MCF 10A (cell line): ENCODE results near the gene IL13RA2. TPM values are rescaled to one million over a fixed set of nuclear protein-coding genes. Genes with fewer than 3 reads are reported as not detected.

Experiments
- BruUV-seq: library from RNA; stranded (reverse); fragments of 400-500 nt; replicated peaks from 2 replicates; lab custom pipeline; 2021; lab: Mats Ljungman, UMichigan
- CTCF ChIA-PET: fragments of 300-600 bp; sonication (Branson Sonifier 250); formaldehyde crosslinking; extraction: SDS; loops from one replicate; lab custom pipeline; 2021; ENCODE audit warnings: antibody characterized with exemption, inconsistent platforms; lab: Yijun Ruan, JAX
- POLR2A ChIA-PET: fragments of 300-600, 350-650 bp; sonication (Branson Sonifier 250); formaldehyde crosslinking; extraction: SDS; loops from one replicate; lab custom pipeline; 2020; ENCODE audit warnings: antibody characterized with exemption, inconsistent platforms; lab: Yijun Ruan, JAX
- DNase-seq: peaks from one replicate; pipeline ENCODE4 v3.0.0-alpha.2; 2018; ENCODE audit not compliant: unreplicated experiment
- H3K27ac Mint-ChIP-seq: one replicate; pipeline ENCODE4 v1.8.0; 2022; ENCODE audit warnings: mild to moderate bottlenecking, low read depth, mixed read lengths; ENCODE audit not compliant: unreplicated experiment
- H3K27me3 Mint-ChIP-seq: one replicate; pipeline ENCODE4 v1.8.0; 2022; ENCODE audit warnings: mixed read lengths; ENCODE audit not compliant: insufficient read depth, unreplicated experiment
- H3K36me3 Mint-ChIP-seq: one replicate; pipeline ENCODE4 v1.8.0; 2022; ENCODE audit warnings: mild to moderate bottlenecking, moderate library complexity, mixed read lengths; ENCODE audit not compliant: insufficient read depth, unreplicated experiment
- H3K4me1 Mint-ChIP-seq: one replicate; pipeline ENCODE4 v1.8.0; 2022; ENCODE audit warnings: mixed read lengths; ENCODE audit not compliant: insufficient read depth, unreplicated experiment
- H3K4me3 Mint-ChIP-seq: one replicate; pipeline ENCODE4 v1.8.0; 2022; ENCODE audit warnings: mild to moderate bottlenecking, moderate library complexity, mixed read lengths; ENCODE audit not compliant: unreplicated experiment
- H3K9me3 Mint-ChIP-seq: one replicate; pipeline ENCODE4 v1.8.0; 2022; ENCODE audit warnings: mixed read lengths; ENCODE audit not compliant: unreplicated experiment
- intact Hi-C: fragments of 100-400 bp; cut with micrococcal nuclease; formaldehyde crosslinking; loops from 2 replicates; pipeline ENCODE4 v1.14.1; 2022
- total RNA-seq: library from RNA; stranded (reverse); gene quantifications from 2 replicates; pipeline ENCODE4 v1.2.3, GENCODE V29; 2022
- TF ChIP-seq, protein P1 (sequence below): fragments of 200-600 bp; IDR thresholded peaks from one replicate; pipeline ENCODE4 v1.8.0; 2022; ENCODE audit warnings: antibody characterized with exemption, mild to moderate bottlenecking; ENCODE audit not compliant: unreplicated experiment

Gene IL13RA2
- total RNA-seq, 1 experiment from 2014 or later = 0.23 TPM

DNA sequence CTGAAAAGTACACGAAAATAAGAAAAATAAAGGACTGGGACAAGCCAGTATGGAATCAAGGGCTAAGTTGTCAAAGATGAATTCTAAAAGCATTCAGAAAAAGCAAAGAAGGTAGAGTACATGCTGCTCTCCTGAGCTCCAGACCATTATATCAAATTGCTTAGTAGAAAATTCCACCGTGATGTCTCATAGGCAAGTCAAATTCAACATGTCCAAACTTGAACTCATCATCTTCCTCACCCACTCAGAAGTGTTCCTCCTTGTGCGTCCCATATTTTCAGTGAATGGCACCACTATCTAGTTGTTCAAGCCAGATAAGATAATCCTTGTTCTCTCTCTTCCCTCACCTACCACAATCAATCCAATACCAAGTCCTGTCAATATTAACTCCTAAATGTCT, 37.5 kb upstream of the IL13RA2 start:
- intact Hi-C loops = no loop called here
- CTCF ChIA-PET = no interaction called here

DNA sequence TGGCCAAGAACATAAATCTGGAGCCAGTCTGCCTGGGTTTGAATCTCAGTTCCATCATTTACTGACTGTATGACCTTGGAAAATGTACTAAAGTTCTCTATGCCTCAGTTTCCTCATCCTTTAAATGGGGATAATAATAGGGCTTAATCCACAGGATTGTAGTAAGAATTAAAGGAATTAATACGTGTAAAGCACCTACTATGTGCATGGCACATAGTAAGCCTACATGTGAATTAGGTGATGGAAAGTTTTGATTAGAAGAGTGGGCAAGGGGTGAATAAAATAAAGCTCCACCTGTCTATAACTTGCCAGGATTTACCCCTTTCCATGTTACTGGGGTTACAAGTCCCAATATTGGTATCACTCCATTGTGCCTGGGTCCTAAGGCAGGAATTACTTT, 35.8 kb upstream of the IL13RA2 start:
- H3K4me1 Mint-ChIP-seq = peaks cover 6% of the 10 kb centered on the region

More for the DNA sequence above, 37.5 kb upstream of the IL13RA2 start:
- BruUV-seq = no TSS peak
- Mint-ChIP-seq H3K27me3 (peaks cover 67% of the 10 kb centered on the region), H3K4me1 (peaks cover 6% of the 10 kb centered on the region), H3K4me3 (no peak overlapping the region), H3K9me3 (peaks cover 9% of the 10 kb centered on the region), H3K27ac (no peak overlapping the region), H3K36me3 (no peaks in the 10 kb centered on the region)
- POLR2A ChIA-PET = no interaction called here
- peak; percentile 7 for DNase-seq
- TF ChIP-seq, protein P1, sequence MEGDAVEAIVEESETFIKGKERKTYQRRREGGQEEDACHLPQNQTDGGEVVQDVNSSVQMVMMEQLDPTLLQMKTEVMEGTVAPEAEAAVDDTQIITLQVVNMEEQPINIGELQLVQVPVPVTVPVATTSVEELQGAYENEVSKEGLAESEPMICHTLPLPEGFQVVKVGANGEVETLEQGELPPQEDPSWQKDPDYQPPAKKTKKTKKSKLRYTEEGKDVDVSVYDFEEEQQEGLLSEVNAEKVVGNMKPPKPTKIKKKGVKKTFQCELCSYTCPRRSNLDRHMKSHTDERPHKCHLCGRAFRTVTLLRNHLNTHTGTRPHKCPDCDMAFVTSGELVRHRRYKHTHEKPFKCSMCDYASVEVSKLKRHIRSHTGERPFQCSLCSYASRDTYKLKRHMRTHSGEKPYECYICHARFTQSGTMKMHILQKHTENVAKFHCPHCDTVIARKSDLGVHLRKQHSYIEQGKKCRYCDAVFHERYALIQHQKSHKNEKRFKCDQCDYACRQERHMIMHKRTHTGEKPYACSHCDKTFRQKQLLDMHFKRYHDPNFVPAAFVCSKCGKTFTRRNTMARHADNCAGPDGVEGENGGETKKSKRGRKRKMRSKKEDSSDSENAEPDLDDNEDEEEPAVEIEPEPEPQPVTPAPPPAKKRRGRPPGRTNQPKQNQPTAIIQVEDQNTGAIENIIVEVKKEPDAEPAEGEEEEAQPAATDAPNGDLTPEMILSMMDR = no peak

DNA sequence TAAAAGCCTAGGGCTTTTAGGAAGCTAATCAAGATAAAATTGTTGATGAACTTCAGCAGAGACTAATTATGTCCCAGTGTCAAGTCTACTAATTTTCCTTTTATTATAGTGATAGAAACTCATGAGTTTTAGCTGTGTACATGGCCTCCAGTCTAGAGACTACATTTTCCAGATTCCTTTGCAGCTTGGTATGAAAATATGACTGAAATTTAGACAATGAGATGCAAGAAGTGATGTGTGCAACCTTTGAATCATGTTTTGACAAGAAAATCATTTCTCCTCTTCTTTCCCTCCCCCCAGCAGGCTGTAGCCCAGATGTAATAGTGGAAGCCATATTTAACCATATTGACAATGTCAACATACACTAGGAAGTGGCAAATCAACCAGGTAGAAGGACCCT, 30.3 kb upstream of the IL13RA2 start:
- BruUV-seq = no TSS peak
- no peak overlapping the region for H3K4me3 Mint-ChIP-seq
- intact Hi-C loops = no loop called here
- DNase-seq = no peak
- TF ChIP-seq, protein P1 = no peak
- no peaks in the 10 kb centered on the region for H3K4me1 Mint-ChIP-seq
- ChIA-PET CTCF (interaction anchor here (0.6 kb wide), 1 partner anchor 796 kb away, joined by 3 read pairs; no protein-coding TSS in a partner anchor), POLR2A (no interaction called here)
- H3K27ac Mint-ChIP-seq = no peak overlapping the region
- H3K27me3 Mint-ChIP-seq = peaks cover 62% of the 10 kb centered on the region
- H3K9me3 Mint-ChIP-seq = no peaks in the 10 kb centered on the region
- no peaks in the 10 kb centered on the region for H3K36me3 Mint-ChIP-seq

More for the DNA sequence above, 35.8 kb upstream of the IL13RA2 start:
- intact Hi-C loops = no loop called here
- DNase-seq = no peak
- Mint-ChIP-seq H3K27me3 (peaks cover 54% of the 10 kb centered on the region), H3K4me3 (no peak overlapping the region), H3K9me3 (peaks cover 9% of the 10 kb centered on the region), H3K27ac (no peak overlapping the region), H3K36me3 (no peaks in the 10 kb centered on the region)
- CTCF ChIA-PET = no interaction called here
- BruUV-seq = no TSS peak
- POLR2A ChIA-PET = no interaction called here
- TF ChIP-seq, protein P1 = no peak

DNA sequence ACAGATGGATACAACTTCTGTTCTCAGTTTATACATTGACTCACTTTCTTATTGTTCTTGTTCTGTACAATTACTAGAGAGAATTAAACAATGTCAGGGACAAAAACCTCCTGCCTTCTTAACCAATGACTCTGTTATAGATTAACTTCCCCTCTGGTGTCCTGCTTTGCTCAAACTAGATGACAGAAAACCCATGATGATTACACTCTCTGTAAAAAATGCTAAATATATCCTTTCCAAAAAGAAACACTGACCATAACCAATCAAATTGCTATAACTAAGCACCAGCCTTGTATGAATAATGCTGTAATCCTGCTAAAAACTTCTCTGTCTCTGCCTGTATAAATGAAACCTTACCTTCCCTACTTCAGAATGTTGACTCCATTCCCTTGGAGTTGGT, 29.8 kb upstream of the IL13RA2 start:
- Mint-ChIP-seq H3K4me1 (no peaks in the 10 kb centered on the region), H3K27me3 (peaks cover 65% of the 10 kb centered on the region), H3K9me3 (no peaks in the 10 kb centered on the region), H3K27ac (no peak overlapping the region), H3K4me3 (no peak overlapping the region), H3K36me3 (no peaks in the 10 kb centered on the region)
- DNase-seq = no peak
- BruUV-seq = no TSS peak
- CTCF ChIA-PET = no interaction called here
- intact Hi-C loops = no loop called here
- POLR2A ChIA-PET = no interaction called here
- TF ChIP-seq, protein P1 = no peak
